GM12878 (cell line): ENCODE results near the gene HOXB1. TPM values are rescaled to one million over a fixed set of nuclear protein-coding genes. Genes with fewer than 3 reads are reported as not detected.

ENCODE experiments used
- ATAC-seq: fragments of 200-7000 bp; cut with Tn5 transposase; 3 replicates; pipeline ENCODE4 v1.9.1; 2020; ENCODE audit warnings: mild to moderate bottlenecking, moderate library complexity
- BruUV-seq: library from RNA; stranded (reverse); fragments of 400-500 nt; replicated peaks from 2 replicates; lab custom pipeline; 2021; lab: Mats Ljungman, UMichigan
- CTCF ChIA-PET: fragments of 300-600 bp; sonication (Branson Sonifier 250); formaldehyde crosslinking; extraction: SDS; loops from one replicate; lab custom pipeline; 2021; ENCODE audit warnings: inconsistent platforms; lab: Yijun Ruan, JAX
- POLR2A ChIA-PET: fragments of 350-600 bp; formaldehyde crosslinking; extraction: SDS; loops from one replicate; lab custom pipeline; 2021; ENCODE audit warnings: inconsistent platforms; lab: Charles Lee
- RAD21 ChIA-PET: fragments of 300-600 bp; sonication (Branson Sonifier 250); formaldehyde crosslinking; loops from one replicate; lab custom pipeline; 2023; ENCODE audit warnings: antibody characterized with exemption; ENCODE audit not compliant: unreplicated experiment; lab: Charles Lee
- SMC1A ChIA-PET: fragments of 300-600 bp; sonication (Branson Sonifier 250); formaldehyde crosslinking; loops from one replicate; lab custom pipeline; 2023; ENCODE audit not compliant: unreplicated experiment, uncharacterized antibody; lab: Charles Lee
- DNase-seq: peaks from one replicate; pipeline ENCODE4 v3.0.0-alpha.2; 2011; ENCODE audit warnings: low read depth, low spot score
- FAIRE-seq: peaks from 3 replicates; lab custom pipeline; 2011; peaks lifted over from hg19 to GRCh38; lab: Jason Lieb, UNC
- H2AFZ ChIP-seq: 2 replicates; pipeline ENCODE4 v1.6.0; 2011; ENCODE audit warnings: low read depth, low read length, control low read depth; ENCODE audit not compliant: control insufficient read depth
- H3K27ac ChIP-seq: 2 replicates; pipeline ENCODE4 v1.5.1; 2011; ENCODE audit warnings: control low read depth; ENCODE audit not compliant: control insufficient read depth, insufficient read depth
- H3K27me3 ChIP-seq, 2 experiments: replicated peaks in 1 of 2; 2 replicates each; pipeline versions ENCODE4 v1.6.0 to v1.6.1; 2011; ENCODE audit warnings: low read length in 1 of 2; ENCODE audit not compliant: control insufficient read depth in 2 of 2, insufficient read depth in 2 of 2
- H3K36me3 ChIP-seq, 2 experiments: 2 replicates each; pipeline ENCODE4 v1.5.1; 2011; ENCODE audit warnings: low read length in 1 of 2; ENCODE audit not compliant: control insufficient read depth in 2 of 2, insufficient read depth in 2 of 2
- H3K4me1 ChIP-seq: 2 replicates; pipeline ENCODE4 v1.6.1; 2011; ENCODE audit warnings: mild to moderate bottlenecking, low read length, moderate library complexity, mixed read lengths; ENCODE audit not compliant: control insufficient read depth, insufficient read depth
- H3K4me2 ChIP-seq: 2 replicates; pipeline ENCODE4 v1.6.0; 2011; ENCODE audit warnings: control low read depth; ENCODE audit not compliant: control insufficient read depth, insufficient read depth
- H3K4me3 ChIP-seq: fragments of 200-600 bp; sonication (generic); 2 replicates; pipeline ENCODE4 v1.5.1; 2016
- H3K79me2 ChIP-seq: 2 replicates; pipeline ENCODE4 v1.6.0; 2011; ENCODE audit warnings: low read length; ENCODE audit not compliant: control insufficient read depth, insufficient read depth
- H3K9ac ChIP-seq: 2 replicates; pipeline ENCODE4 v1.8.0; 2011; ENCODE audit warnings: low read length, control low read depth, mixed read lengths; ENCODE audit not compliant: control insufficient read depth, insufficient read depth
- H3K9me3 ChIP-seq: replicated peaks from 3 replicates; pipeline ENCODE4 v1.5.1; 2011; ENCODE audit warnings: mild to moderate bottlenecking, low read length; ENCODE audit not compliant: control insufficient read depth, insufficient read depth
- H4K20me1 ChIP-seq: 2 replicates; pipeline ENCODE4 v1.6.0; 2011; ENCODE audit not compliant: control insufficient read depth, insufficient read depth
- BHLHE40 ChIP-seq, 2 experiments: fragments of 450-650 bp in 1 of 2; IDR thresholded peaks; 2 replicates each; pipeline ENCODE4 v1.6.1; 2011 to 2017; ENCODE audit warnings: low read depth in 2 of 2, borderline replicate concordance in 1 of 2, improper control_type of control experiment in 1 of 2, low read length in 1 of 2, mild to moderate bottlenecking in 1 of 2
- BRCA1 ChIP-seq: IDR thresholded peaks from 2 replicates; pipeline ENCODE4 v1.6.1; 2011; ENCODE audit warnings: low read depth, low read length, improper control_type of control experiment
- CHD4 ChIP-seq: fragments of 200-600 bp; sonication (generic); IDR thresholded peaks from 2 replicates; pipeline ENCODE4 v1.6.1; 2016; ENCODE audit warnings: mild to moderate bottlenecking
- ESRRA ChIP-seq: IDR thresholded peaks from 2 replicates; pipeline ENCODE4 v1.6.1; 2012; ENCODE audit warnings: mild to moderate bottlenecking, low read length, improper control_type of control experiment
- GATAD2B ChIP-seq: fragments of 450-650 bp; conservative IDR thresholded peaks from 2 replicates; pipeline ENCODE4 v1.6.1; 2017; ENCODE audit warnings: low read depth, mild to moderate bottlenecking, moderate library complexity
- HCFC1 ChIP-seq: fragments of 150-350 bp; IDR thresholded peaks from 2 replicates; pipeline ENCODE4 v1.6.1; 2014; ENCODE audit warnings: low read length
- JUND ChIP-seq: IDR thresholded peaks from 2 replicates; pipeline ENCODE4 v1.6.1; 2012; ENCODE audit warnings: low read depth, mild to moderate bottlenecking, low read length, improper control_type of control experiment, moderate library complexity
- LARP7 ChIP-seq: fragments of 450-650 bp; IDR thresholded peaks from 2 replicates; pipeline ENCODE4 v1.6.1; 2017; ENCODE audit warnings: mild to moderate bottlenecking
- MXI1 ChIP-seq: fragments of 150-350 bp; IDR thresholded peaks from 2 replicates; pipeline ENCODE4 v1.6.1; 2011; ENCODE audit warnings: low read depth, mild to moderate bottlenecking, inconsistent platforms, low read length, improper control_type of control experiment
- MYB ChIP-seq: fragments of 150-350 bp; IDR thresholded peaks from 2 replicates; pipeline ENCODE4 v1.6.1; 2014; ENCODE audit warnings: mild to moderate bottlenecking, low read depth, low read length, borderline replicate concordance
- NBN ChIP-seq: fragments of 450-650 bp; IDR thresholded peaks from 2 replicates; pipeline ENCODE4 v1.6.1; 2016
- NRF1 ChIP-seq: conservative IDR thresholded peaks from 2 replicates; pipeline ENCODE4 v1.6.1; 2011; ENCODE audit warnings: mild to moderate bottlenecking, low read depth, low read length, improper control_type of control experiment
- SIN3A ChIP-seq: IDR thresholded peaks from 2 replicates; pipeline ENCODE4 v1.6.1; 2012; ENCODE audit warnings: low read depth, low read length, improper control_type of control experiment
- SMAD1 ChIP-seq: fragments of 450-650 bp; IDR thresholded peaks from 2 replicates; pipeline ENCODE4 v1.6.1; 2018; ENCODE audit warnings: mild to moderate bottlenecking, low read depth; ENCODE audit not compliant: partially characterized antibody
- SREBF1 ChIP-seq: IDR thresholded peaks from 2 replicates; pipeline ENCODE4 v1.6.1; 2012; ENCODE audit warnings: mild to moderate bottlenecking, low read length
- TCF7 ChIP-seq: IDR thresholded peaks from 2 replicates; pipeline ENCODE4 v1.6.1; 2014; ENCODE audit warnings: antibody characterized with exemption, borderline replicate concordance
- WGBS: methylation state at CpG from one replicate; pipeline ENCODE4 v1.1.6; 2016; ENCODE audit warnings: low lambda C conversion rate; ENCODE audit not compliant: insufficient replicate concordance, insufficient coverage; ENCODE audit errors: missing lambda C conversion rate; 5-methylcytosine and 5-hydroxymethylcytosine counted together
- in situ Hi-C: fragments of 300-500 bp; cut with MboI; formaldehyde crosslinking; loops from 9 replicates; pipeline ENCODE4 v1.14.3; 2018; ENCODE audit warnings: mixed read lengths
- intact Hi-C: fragments of 100-400 bp; cut with micrococcal nuclease; formaldehyde crosslinking; loops from one replicate; pipeline ENCODE4 v1.14.2; 2022; ENCODE audit not compliant: unreplicated experiment
- polyA plus RNA-seq, 11 experiments: library from polyadenylated mRNA; depleted of rRNA in 4 of 11; unstranded in 6 of 11; stranded (reverse) in 5 of 11; fragments of >200 nt; fragmentation: Nextera tagmentation in 4 of 11; fragmentation: Illumina TruSeq in 1 of 11; extraction: Ambion mirVana in 4 of 11; extraction: Trizol in 1 of 11; gene quantifications; 1 replicate in 1 of 11; 2 replicates in 10 of 11; pipeline versions ENCODE4 v1.2.1 to v1.2.3, GENCODE V29; 2011 to 2016; ENCODE audit warnings: inconsistent platforms in 2 of 11, missing spikeins in 2 of 11, low read depth in 1 of 11
- total RNA-seq, 4 experiments: library from RNA; depleted of rRNA in 3 of 4; stranded (reverse); fragments of >200 nt in 3 of 4; fragmentation: Illumina TruSeq in 1 of 4; extraction: Trizol in 1 of 4; gene quantifications; 2 replicates each; pipeline versions ENCODE4 v1.2.1 to v1.2.3, GENCODE V29; 2013 to 2021
- TF ChIP-seq, protein P1 (sequence below): fragments of 450-650 bp; formaldehyde crosslinking; IDR thresholded peaks from 2 replicates; pipeline ENCODE4 v1.4.0; 2020; ENCODE audit warnings: mild to moderate bottlenecking, moderate library complexity
- TF ChIP-seq, protein P2 (sequence below): fragments of 450-650 bp; IDR thresholded peaks from 2 replicates; pipeline ENCODE4 v1.6.1; 2017; ENCODE audit warnings: antibody characterized with exemption, mild to moderate bottlenecking, moderate library complexity

HOXB1 gene
- total and polyA plus RNA-seq, 10 of the 15 experiments (the other 5 are each of a cell fraction or from before 2014, with no cell fraction given) = not detected

- intact Hi-C loops = no loop called here
- FAIRE-seq = no peak
- Histone ChIP-seq H3K9me3 (no peaks in the 10 kb centered on the region), H3K4me3 (no peak overlapping the region), H3K27ac (no peak overlapping the region), H3K4me1 (no peaks in the 10 kb centered on the region), H2AFZ (no peak overlapping the region), H3K36me3 (no peaks in the 10 kb centered on the region), H3K79me2 (no peaks in the 10 kb centered on the region), H3K9ac (no peak overlapping the region), H3K27me3 (no peaks in the 10 kb centered on the region), H3K4me2 (no peak overlapping the region), H4K20me1 (no peaks in the 10 kb centered on the region)
- ChIA-PET CTCF (interaction anchor here (1.1 to 1.2 kb wide), 3 partner anchors 25 to 101 kb away, joined by 3 to 5 read pairs (median 3); no protein-coding TSS in a partner anchor), POLR2A (interaction anchor here (0.6 to 1.2 kb wide), 3 partner anchors 23 to 46 kb away, joined by 3 to 5 read pairs (median 3); no protein-coding TSS in a partner anchor), SMC1A (interaction anchor here (0.8 to 2.6 kb wide), 8 partner anchors 11 to 150 kb away, joined by 3 to 9 read pairs (median 4); partner anchors contain the start of gene HOXB5), RAD21 (interaction anchor here (0.9 to 1.5 kb wide), 3 partner anchors 13 to 108 kb away, joined by 3 to 4 read pairs (median 3); no protein-coding TSS in a partner anchor)
- WGBS = 93% methylated on average over 5 of the region's 5 CpGs
- no peak for ATAC-seq
- no peak for DNase-seq
- in situ Hi-C loops = no loop called here
- BruUV-seq = no TSS peak
- TF ChIP-seq, protein P1, sequence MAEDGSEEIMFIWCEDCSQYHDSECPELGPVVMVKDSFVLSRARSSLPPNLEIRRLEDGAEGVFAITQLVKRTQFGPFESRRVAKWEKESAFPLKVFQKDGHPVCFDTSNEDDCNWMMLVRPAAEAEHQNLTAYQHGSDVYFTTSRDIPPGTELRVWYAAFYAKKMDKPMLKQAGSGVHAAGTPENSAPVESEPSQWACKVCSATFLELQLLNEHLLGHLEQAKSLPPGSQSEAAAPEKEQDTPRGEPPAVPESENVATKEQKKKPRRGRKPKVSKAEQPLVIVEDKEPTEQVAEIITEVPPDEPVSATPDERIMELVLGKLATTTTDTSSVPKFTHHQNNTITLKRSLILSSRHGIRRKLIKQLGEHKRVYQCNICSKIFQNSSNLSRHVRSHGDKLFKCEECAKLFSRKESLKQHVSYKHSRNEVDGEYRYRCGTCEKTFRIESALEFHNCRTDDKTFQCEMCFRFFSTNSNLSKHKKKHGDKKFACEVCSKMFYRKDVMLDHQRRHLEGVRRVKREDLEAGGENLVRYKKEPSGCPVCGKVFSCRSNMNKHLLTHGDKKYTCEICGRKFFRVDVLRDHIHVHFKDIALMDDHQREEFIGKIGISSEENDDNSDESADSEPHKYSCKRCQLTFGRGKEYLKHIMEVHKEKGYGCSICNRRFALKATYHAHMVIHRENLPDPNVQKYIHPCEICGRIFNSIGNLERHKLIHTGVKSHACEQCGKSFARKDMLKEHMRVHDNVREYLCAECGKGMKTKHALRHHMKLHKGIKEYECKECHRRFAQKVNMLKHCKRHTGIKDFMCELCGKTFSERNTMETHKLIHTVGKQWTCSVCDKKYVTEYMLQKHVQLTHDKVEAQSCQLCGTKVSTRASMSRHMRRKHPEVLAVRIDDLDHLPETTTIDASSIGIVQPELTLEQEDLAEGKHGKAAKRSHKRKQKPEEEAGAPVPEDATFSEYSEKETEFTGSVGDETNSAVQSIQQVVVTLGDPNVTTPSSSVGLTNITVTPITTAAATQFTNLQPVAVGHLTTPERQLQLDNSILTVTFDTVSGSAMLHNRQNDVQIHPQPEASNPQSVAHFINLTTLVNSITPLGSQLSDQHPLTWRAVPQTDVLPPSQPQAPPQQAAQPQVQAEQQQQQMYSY (CRISPR knock-in tag) = no peak
- TF ChIP-seq GATAD2B (no peak), JUND (no peak), NBN (no peak), SREBF1 (no peak), CHD4 (no peak), NRF1 (no peak), ESRRA (no peak), MYB (no peak), HCFC1 (no peak), MXI1 (no peak), LARP7 (no peak), SIN3A (no peak), TCF7 (no peak), BHLHE40 (IDR thresholded peaks at IDR 0.05; ENCODE audit: borderline replicate concordance in 1 of 2, low read depth in 2 of 2, low read length in 1 of 2) (no peak), SMAD1 (no peak), BRCA1 (no peak)
- TF ChIP-seq, protein P2, sequence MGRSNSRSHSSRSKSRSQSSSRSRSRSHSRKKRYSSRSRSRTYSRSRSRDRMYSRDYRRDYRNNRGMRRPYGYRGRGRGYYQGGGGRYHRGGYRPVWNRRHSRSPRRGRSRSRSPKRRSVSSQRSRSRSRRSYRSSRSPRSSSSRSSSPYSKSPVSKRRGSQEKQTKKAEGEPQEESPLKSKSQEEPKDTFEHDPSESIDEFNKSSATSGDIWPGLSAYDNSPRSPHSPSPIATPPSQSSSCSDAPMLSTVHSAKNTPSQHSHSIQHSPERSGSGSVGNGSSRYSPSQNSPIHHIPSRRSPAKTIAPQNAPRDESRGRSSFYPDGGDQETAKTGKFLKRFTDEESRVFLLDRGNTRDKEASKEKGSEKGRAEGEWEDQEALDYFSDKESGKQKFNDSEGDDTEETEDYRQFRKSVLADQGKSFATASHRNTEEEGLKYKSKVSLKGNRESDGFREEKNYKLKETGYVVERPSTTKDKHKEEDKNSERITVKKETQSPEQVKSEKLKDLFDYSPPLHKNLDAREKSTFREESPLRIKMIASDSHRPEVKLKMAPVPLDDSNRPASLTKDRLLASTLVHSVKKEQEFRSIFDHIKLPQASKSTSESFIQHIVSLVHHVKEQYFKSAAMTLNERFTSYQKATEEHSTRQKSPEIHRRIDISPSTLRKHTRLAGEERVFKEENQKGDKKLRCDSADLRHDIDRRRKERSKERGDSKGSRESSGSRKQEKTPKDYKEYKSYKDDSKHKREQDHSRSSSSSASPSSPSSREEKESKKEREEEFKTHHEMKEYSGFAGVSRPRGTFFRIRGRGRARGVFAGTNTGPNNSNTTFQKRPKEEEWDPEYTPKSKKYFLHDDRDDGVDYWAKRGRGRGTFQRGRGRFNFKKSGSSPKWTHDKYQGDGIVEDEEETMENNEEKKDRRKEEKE = no peak
These were observed 30.9 kb downstream of the HOXB1 start for GRCh38 chr17:48499735-48500434.
